ENCODE measurements around the gene STIM1.

STIM1 gene

DNA sequence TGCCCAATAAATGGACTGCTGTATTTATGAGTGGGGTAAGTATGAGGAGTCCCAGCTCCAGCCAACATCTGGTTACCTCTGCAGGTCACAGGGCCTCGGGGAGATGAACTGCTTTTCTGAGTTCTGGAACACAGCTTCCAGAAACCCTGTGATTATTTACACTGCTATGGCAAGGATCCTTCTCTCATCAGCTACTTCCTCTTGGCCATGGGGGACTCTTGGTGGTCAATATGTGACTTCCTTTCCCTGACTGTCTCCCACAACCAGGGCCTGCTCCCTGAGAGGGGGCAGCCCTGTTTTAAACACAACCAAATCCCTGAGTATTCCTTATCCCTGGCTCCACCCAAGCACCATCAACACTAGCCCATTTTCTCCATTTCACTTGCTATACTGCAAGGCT is 24.7 kb upstream of the STIM1 start:
- no peak for TF ChIP-seq SNAI2 (CRISPR knock-in tag; IDR thresholded peaks at IDR 0.05)
- TF ChIP-seq BACH2 (CRISPR knock-in tag; IDR thresholded peaks at IDR 0.05; ENCODE audit: borderline replicate concordance), result no peak
- ATAC-seq, result no peak

DNA sequence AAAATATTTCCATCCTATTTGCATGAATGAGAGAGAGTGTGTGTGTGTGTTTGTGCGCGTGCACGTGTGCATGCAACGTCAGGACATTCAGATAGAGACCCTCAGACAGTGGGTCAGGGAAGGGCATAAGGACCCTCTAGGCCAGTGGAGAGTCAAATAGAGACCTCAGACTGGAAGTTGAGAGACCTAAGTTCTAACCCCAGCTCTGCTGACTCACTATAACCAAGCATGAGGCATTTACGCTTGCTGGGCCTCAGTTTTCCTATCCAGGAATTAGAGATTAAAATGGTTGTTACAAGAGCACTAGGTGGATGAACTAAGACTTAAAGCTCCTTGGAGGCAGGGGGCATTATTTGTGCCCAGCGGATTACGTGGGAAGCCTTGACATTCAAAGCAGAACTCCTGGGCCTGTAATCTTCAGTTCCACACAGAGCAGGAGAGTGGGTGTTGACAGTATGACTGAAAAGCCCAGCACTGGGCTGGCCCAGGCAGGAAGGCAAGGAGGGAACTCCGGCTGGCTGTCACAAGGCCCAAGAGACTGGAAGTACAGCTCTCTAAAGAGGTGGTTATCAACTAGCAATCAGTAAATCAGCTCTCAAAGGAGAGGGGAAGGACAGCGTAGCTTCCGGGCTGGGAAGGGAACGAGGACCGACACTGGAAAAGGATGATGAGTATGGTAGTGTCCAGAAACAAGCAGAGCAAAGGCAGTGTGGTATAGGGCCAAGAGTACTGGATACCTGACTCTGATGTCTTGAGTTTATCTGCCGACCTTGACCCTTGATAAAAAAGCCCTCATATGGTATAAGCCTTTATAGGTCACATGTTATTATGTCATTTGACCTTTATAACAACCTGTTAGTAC is 23.9 kb upstream of the STIM1 start:
- no peak for ATAC-seq
- no peak for TF ChIP-seq OSR1 (CRISPR knock-in tag; IDR thresholded peaks at IDR 0.05)
- no peak for TF ChIP-seq ESRRG (CRISPR knock-in tag; IDR thresholded peaks at IDR 0.05)
- no peak for TF ChIP-seq ARNTL (CRISPR knock-in tag; IDR thresholded peaks at IDR 0.05; ENCODE audit: borderline replicate concordance, low read depth)
- TF ChIP-seq ZNF70 (CRISPR knock-in tag; IDR thresholded peaks at IDR 0.05), result no peak
- no peak for TF ChIP-seq BACH2 (CRISPR knock-in tag; IDR thresholded peaks at IDR 0.05; ENCODE audit: borderline replicate concordance)
- TF ChIP-seq ISL1 (CRISPR knock-in tag; IDR thresholded peaks at IDR 0.05), result no peak
- TF ChIP-seq CSDC2 (CRISPR knock-in tag; IDR thresholded peaks at IDR 0.05), result no peak
- no peak for TF ChIP-seq SNAI2 (CRISPR knock-in tag; IDR thresholded peaks at IDR 0.05)
- TF ChIP-seq, protein P1, sequence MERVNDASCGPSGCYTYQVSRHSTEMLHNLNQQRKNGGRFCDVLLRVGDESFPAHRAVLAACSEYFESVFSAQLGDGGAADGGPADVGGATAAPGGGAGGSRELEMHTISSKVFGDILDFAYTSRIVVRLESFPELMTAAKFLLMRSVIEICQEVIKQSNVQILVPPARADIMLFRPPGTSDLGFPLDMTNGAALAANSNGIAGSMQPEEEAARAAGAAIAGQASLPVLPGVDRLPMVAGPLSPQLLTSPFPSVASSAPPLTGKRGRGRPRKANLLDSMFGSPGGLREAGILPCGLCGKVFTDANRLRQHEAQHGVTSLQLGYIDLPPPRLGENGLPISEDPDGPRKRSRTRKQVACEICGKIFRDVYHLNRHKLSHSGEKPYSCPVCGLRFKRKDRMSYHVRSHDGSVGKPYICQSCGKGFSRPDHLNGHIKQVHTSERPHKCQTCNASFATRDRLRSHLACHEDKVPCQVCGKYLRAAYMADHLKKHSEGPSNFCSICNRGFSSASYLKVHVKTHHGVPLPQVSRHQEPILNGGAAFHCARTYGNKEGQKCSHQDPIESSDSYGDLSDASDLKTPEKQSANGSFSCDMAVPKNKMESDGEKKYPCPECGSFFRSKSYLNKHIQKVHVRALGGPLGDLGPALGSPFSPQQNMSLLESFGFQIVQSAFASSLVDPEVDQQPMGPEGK (CRISPR knock-in tag; IDR thresholded peaks at IDR 0.05; ENCODE audit: borderline replicate concordance), result no peak
- no peak for TF ChIP-seq RARB (CRISPR knock-in tag; IDR thresholded peaks at IDR 0.05)
- TF ChIP-seq, protein P2, sequence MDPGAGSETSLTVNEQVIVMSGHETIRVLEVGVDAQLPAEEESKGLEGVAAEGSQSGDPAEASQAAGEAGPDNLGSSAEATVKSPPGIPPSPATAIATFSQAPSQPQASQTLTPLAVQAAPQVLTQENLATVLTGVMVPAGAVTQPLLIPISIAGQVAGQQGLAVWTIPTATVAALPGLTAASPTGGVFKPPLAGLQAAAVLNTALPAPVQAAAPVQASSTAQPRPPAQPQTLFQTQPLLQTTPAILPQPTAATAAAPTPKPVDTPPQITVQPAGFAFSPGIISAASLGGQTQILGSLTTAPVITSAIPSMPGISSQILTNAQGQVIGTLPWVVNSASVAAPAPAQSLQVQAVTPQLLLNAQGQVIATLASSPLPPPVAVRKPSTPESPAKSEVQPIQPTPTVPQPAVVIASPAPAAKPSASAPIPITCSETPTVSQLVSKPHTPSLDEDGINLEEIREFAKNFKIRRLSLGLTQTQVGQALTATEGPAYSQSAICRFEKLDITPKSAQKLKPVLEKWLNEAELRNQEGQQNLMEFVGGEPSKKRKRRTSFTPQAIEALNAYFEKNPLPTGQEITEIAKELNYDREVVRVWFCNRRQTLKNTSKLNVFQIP (CRISPR knock-in tag; IDR thresholded peaks at IDR 0.05; ENCODE audit: borderline replicate concordance, low read depth), result no peak
- TF ChIP-seq GLIS3 (CRISPR knock-in tag; IDR thresholded peaks at IDR 0.05), result no peak
- TF ChIP-seq, protein P3, sequence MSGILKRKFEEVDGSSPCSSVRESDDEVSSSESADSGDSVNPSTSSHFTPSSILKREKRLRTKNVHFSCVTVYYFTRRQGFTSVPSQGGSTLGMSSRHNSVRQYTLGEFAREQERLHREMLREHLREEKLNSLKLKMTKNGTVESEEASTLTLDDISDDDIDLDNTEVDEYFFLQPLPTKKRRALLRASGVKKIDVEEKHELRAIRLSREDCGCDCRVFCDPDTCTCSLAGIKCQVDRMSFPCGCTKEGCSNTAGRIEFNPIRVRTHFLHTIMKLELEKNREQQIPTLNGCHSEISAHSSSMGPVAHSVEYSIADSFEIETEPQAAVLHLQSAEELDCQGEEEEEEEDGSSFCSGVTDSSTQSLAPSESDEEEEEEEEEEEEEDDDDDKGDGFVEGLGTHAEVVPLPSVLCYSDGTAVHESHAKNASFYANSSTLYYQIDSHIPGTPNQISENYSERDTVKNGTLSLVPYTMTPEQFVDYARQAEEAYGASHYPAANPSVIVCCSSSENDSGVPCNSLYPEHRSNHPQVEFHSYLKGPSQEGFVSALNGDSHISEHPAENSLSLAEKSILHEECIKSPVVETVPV (CRISPR knock-in tag; IDR thresholded peaks at IDR 0.05), result no peak
- TF ChIP-seq PPARA (CRISPR knock-in tag; IDR thresholded peaks at IDR 0.05; ENCODE audit: borderline replicate concordance), result no peak
- TF ChIP-seq, protein P4, sequence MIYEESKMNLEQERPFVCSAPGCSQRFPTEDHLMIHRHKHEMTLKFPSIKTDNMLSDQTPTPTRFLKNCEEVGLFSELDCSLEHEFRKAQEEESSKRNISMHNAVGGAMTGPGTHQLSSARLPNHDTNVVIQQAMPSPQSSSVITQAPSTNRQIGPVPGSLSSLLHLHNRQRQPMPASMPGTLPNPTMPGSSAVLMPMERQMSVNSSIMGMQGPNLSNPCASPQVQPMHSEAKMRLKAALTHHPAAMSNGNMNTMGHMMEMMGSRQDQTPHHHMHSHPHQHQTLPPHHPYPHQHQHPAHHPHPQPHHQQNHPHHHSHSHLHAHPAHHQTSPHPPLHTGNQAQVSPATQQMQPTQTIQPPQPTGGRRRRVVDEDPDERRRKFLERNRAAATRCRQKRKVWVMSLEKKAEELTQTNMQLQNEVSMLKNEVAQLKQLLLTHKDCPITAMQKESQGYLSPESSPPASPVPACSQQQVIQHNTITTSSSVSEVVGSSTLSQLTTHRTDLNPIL (CRISPR knock-in tag; IDR thresholded peaks at IDR 0.05; ENCODE audit: low read depth), result no peak
- TF ChIP-seq, protein P5, sequence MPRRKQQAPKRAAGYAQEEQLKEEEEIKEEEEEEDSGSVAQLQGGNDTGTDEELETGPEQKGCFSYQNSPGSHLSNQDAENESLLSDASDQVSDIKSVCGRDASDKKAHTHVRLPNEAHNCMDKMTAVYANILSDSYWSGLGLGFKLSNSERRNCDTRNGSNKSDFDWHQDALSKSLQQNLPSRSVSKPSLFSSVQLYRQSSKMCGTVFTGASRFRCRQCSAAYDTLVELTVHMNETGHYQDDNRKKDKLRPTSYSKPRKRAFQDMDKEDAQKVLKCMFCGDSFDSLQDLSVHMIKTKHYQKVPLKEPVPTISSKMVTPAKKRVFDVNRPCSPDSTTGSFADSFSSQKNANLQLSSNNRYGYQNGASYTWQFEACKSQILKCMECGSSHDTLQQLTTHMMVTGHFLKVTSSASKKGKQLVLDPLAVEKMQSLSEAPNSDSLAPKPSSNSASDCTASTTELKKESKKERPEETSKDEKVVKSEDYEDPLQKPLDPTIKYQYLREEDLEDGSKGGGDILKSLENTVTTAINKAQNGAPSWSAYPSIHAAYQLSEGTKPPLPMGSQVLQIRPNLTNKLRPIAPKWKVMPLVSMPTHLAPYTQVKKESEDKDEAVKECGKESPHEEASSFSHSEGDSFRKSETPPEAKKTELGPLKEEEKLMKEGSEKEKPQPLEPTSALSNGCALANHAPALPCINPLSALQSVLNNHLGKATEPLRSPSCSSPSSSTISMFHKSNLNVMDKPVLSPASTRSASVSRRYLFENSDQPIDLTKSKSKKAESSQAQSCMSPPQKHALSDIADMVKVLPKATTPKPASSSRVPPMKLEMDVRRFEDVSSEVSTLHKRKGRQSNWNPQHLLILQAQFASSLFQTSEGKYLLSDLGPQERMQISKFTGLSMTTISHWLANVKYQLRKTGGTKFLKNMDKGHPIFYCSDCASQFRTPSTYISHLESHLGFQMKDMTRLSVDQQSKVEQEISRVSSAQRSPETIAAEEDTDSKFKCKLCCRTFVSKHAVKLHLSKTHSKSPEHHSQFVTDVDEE (CRISPR knock-in tag; IDR thresholded peaks at IDR 0.05), result no peak
- TF ChIP-seq ZNF565 (CRISPR knock-in tag; conservative IDR thresholded peaks at IDR 0.05; ENCODE audit: low read depth), result no peak
- TF ChIP-seq TCF4 (CRISPR knock-in tag; IDR thresholded peaks at IDR 0.05; ENCODE audit: borderline replicate concordance), result no peak

DNA sequence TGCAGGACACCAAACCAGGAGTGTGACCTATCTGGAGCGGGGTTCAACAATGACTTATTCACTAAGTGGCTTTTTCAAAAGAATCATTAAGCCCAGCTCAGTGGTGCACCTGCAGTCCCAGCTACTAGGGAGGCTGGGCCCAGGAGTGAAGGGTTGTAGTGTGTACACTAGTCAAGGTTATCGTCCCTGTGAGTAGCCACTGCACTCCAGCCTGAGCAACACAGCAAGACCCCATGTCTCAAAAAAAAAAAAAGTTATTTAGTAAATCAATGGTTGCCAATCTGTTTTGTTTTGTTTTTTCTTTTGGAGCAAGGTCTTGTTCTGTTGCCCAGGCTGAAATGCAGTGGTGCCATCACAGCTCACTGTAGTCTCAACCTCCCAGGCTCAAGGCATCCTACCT is 22.6 kb upstream of the STIM1 start:
- no peak for ATAC-seq
- TF ChIP-seq RARB (CRISPR knock-in tag; IDR thresholded peaks at IDR 0.05), result no peak
- no peak for TF ChIP-seq ZNF565 (CRISPR knock-in tag; conservative IDR thresholded peaks at IDR 0.05; ENCODE audit: low read depth)
- TF ChIP-seq OSR1 (CRISPR knock-in tag; IDR thresholded peaks at IDR 0.05), result no peak
- TF ChIP-seq, protein P4 (CRISPR knock-in tag; IDR thresholded peaks at IDR 0.05; ENCODE audit: low read depth), result no peak
- TF ChIP-seq PPARA (CRISPR knock-in tag; IDR thresholded peaks at IDR 0.05; ENCODE audit: borderline replicate concordance), result no peak
- TF ChIP-seq, protein P1 (CRISPR knock-in tag; IDR thresholded peaks at IDR 0.05; ENCODE audit: borderline replicate concordance), result no peak
- TF ChIP-seq GLIS3 (CRISPR knock-in tag; IDR thresholded peaks at IDR 0.05), result no peak
- no peak for TF ChIP-seq CSDC2 (CRISPR knock-in tag; IDR thresholded peaks at IDR 0.05)
- no peak for TF ChIP-seq ZFP3 (CRISPR knock-in tag; IDR thresholded peaks at IDR 0.05)
- TF ChIP-seq ZNF70 (CRISPR knock-in tag; IDR thresholded peaks at IDR 0.05), result no peak
- TF ChIP-seq TOX (CRISPR knock-in tag; IDR thresholded peaks at IDR 0.05; ENCODE audit: borderline replicate concordance), result no peak
- TF ChIP-seq, protein P2 (CRISPR knock-in tag; IDR thresholded peaks at IDR 0.05; ENCODE audit: borderline replicate concordance, low read depth), result no peak
- TF ChIP-seq ARNTL (CRISPR knock-in tag; IDR thresholded peaks at IDR 0.05; ENCODE audit: borderline replicate concordance, low read depth), result no peak
- TF ChIP-seq SNAI2 (CRISPR knock-in tag; IDR thresholded peaks at IDR 0.05), result no peak

All from SK-N-SH treated with all-trans-retinoic acid at 6 μM for 48 hours (cell line).